CD1c-positive myeloid dendritic cell (primary cell): ENCODE results near the gene KDM6A.
A peak's percentile ranks its signal among the peaks of the same experiment; 100 is the strongest.
"Not testable (repeated sequence)": the region's sequence is repeated elsewhere in the genome, so short reads cannot be mapped to it uniquely, and the experiment has no call there.

Experiments used
- DNase-seq: peaks from one replicate; pipeline ENCODE4 v3.0.0-alpha.2; 2016; ENCODE audit errors: extremely low spot score

KDM6A gene

GRCh38 chrX:44922980-44923379, 50.0 kb downstream of the KDM6A start:
- no peak for DNase-seq

GRCh38 chrX:44927398-44927797, 54.4 kb downstream of the KDM6A start:
- DNase-seq: no peak

GRCh38 chrX:44931441-44931973, 58.5 kb downstream of the KDM6A start:
- no peak for DNase-seq

GRCh38 chrX:44935172-44935571, 62.2 kb downstream of the KDM6A start:
- DNase-seq: no peak

GRCh38 chrX:44935640-44936039, 62.7 kb downstream of the KDM6A start:
- DNase-seq: no peak

DNA sequence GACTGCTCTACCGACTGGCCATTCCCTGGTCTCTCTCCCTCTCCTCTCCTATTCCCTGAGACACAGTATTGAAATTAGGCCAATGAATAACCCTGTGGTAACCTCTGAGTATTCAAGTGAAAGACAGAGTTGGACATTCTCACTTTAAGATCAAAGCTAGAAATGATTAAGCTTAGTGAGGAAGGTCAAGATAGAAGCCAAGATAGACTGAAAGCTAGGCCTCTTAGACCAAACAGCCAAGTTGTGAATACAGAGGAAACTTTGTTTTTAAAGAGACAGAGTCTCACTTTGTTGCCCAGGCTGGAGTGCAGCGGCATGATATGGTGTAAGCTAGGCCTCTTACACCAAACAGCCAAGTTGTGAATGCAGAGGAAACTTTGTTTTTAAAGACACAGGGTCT, 64.6 kb downstream of the KDM6A start:
- DNase-seq: no peak

- no peak for DNase-seq
Observed at GRCh38 chrX:44938111-44938510, 65.1 kb downstream of the KDM6A start.

- DNase-seq: not testable (repeated sequence)
Observed at GRCh38 chrX:44940541-44940940, 67.6 kb downstream of the KDM6A start.

DNA sequence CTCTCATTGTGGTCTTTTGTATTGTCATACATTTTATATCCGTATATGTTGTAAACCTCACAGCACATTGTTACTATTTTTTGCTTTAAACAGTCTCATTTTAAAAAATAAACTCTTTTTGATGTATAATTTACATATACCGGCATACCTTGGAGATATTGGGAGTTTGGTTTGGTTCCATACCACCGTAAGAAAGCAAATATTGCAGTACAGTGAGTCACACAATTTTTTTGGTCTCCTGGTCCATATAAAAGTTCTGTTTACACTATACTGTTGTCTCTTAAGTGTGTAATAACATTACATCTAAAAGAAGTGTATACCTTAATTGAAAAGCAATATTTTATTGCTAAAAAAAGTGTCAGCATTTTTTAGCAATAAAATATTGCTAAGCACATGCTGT, 70.0 kb downstream of the KDM6A start:
- DNase-seq: no peak

DNA sequence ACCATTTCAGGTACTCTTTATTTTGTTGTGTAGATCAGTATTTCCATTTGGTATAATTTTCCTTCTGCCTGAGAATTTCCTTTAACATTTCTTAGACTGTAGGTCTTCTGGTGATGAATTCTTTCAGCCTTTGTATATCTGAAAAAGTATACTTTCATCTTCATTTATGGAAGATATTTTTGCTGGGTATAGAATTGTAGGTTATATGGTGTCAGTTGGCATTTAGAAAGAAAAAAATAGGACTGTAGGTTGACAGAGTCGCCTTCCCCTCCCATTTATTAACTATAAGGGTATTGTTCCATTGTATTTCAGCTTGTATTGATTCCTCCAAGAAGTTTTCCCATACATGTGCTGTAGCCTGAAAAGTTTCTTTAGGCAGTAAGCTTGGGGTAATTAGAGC, 71.9 kb downstream of the KDM6A start:
- no peak for DNase-seq

DNA sequence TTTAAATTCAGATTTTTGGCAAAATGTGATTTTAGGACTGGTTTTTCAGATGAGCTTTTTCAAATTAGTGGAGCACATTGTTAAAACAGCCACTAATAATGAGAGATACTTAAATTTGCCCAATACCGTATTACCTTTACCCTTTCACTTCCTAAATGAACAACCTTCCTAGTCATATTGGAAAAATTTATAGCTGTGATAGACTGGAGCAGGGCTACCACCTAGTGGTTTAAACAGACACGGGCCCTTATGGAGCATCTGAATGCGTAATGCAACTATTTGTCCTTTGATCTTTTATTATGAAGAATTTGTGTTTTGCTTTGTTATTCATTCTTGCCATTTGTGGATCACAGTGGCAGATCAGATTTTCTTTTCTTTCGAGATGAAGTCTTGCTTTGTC, 72.7 kb downstream of the KDM6A start:
- peak; percentile 16 for DNase-seq

DNA sequence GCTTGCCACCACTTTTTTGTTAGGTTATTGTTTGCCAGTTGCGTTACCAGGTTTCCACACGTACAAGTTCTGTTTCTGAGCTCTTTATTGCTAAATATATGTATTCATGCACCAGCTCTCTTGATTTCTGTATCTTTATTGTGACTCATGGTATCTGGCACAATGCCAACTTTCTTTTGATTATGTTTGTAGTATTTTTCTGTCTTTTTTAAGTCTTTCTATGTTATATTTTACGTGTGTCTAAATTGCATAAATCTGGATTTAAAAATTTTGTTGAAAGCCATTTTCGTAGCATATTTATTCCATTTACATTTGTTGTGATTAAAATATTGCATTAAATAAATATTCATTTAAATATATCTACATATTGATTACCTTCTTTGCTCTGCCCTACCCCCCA, 73.8 kb downstream of the KDM6A start:
- no peak for DNase-seq

GRCh38 chrX:44947995-44948394, 75.0 kb downstream of the KDM6A start:
- no peak for DNase-seq

DNA sequence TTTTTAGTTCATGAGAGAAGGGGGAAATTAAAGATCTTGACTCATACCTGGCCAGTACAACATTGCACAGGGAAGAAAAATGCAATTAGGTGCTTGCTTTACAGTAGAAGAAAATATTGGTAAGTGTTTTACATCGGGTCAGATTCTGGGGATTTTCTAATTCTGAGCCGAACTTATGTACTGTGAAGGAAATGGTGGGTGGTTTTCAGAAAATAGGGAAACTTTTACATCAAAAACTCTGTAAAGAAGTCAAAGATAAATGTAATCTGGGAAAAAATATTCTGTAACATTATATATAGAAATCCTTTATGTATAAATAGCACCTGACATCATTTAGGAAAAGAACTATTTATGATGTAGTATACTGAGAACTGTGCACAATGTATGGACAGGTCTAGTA, 75.4 kb downstream of the KDM6A start:
- DNase-seq: no peak

- DNase-seq: no peak
Observed at GRCh38 chrX:44949125-44949524, 76.1 kb downstream of the KDM6A start.

- DNase-seq: not testable (repeated sequence)
Observed at GRCh38 chrX:44950471-44951366, 77.7 kb downstream of the KDM6A start.

- no peak for DNase-seq
Observed at GRCh38 chrX:44951572-44952067, 78.6 kb downstream of the KDM6A start.

DNA sequence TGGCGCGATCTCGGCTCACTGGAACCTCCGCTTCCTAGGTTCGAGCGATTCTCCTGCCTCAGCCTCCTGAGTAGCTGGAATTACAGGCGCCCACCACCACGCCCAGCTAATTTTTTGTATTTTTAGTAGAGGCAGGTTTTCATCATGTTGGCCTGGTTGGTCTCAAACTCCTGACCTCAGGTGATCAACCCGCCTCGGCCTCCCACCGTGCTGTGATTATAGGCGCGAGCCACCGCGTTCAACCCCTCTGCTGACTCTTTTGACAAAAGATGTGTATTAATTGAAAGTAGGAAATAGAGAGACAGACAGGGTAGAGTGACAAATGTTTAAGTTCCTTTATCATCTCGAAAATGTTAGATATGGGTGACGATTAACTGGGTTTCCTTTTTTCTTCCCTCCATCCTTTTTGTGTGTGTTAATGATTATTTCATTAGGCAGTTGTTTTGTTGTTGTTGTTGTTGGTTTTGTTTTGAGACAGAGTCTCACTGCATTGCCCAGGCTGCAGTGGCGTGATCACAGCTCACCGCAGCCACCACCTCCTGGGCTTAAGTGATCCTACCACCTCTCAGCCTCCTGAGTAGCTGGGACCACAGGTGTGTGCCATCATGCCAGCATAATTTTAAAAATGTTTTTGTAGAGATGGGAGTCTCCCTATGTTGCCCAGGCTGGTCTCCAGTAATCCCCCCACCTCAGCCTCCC, 79.5 kb downstream of the KDM6A start:
- DNase-seq: no peak

- DNase-seq: no peak
Observed at GRCh38 chrX:44953734-44954502, 80.9 kb downstream of the KDM6A start.

- no peak for DNase-seq
Observed at GRCh38 chrX:44954562-44954961, 81.6 kb downstream of the KDM6A start.

DNA sequence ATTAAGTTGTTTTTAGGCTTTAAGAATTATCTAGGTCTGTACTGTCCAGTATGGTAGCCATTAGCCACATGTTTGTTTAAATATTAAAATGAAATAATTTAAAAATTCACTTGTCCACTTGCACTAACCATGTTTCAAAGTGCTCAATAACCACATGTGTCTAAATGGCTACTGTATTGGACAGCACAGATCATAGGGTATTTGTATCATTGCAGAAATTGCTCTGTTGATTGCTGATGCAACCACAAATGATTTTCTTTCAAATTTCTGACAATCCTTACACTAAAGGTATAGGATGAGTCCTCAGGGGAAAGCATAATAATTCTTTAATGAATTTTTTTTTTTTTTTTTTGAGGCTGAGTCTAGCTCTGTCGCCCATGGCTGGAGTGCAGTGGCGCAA, 84.9 kb downstream of the KDM6A start:
- DNase-seq: no peak

DNA sequence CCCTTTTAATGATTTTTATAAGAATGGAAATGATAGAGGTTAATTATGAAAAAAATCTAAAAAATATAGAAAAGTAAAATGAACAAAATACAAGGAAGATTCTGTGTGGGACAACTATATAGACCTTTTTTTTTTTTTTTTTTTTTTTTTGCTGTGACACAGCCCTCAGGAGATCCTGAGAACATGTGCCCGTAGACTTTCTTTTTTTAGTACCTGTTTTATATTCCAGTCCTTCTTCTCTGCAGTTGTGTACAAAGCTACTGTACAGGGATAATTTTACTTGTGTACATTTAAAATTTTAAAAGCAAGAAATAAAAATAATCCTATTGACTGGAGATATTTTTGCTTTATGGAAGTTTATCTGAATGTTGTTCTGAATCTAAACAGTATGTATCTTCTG, 85.5 kb downstream of the KDM6A start:
- DNase-seq: no peak
